LNCAP (cell line): ENCODE measurements around the gene CD3E.

Experiments used
- CTCF ChIP-seq: fragments of 450-650 bp; IDR thresholded peaks from 2 replicates; pipeline ENCODE4 v1.5.1; 2017; ENCODE audit warnings: mild to moderate bottlenecking

CD3E gene

GRCh38 chr11:118306556-118306955 lies 2.0 kb downstream of the CD3E start:
- no peak for TF ChIP-seq CTCF

GRCh38 chr11:118310271-118310670 lies 5.7 kb downstream of the CD3E start:
- no peak for TF ChIP-seq CTCF

- no peak for TF ChIP-seq CTCF
Measured at GRCh38 chr11:118310781-118311485, 6.4 kb downstream of the CD3E start.

- no peak for TF ChIP-seq CTCF
Measured at GRCh38 chr11:118311518-118311917, 7.0 kb downstream of the CD3E start.

GRCh38 chr11:118312328-118312727 lies 7.8 kb downstream of the CD3E start:
- no peak for TF ChIP-seq CTCF

GRCh38 chr11:118313242-118313641 lies 8.7 kb downstream of the CD3E start:
- TF ChIP-seq CTCF: no peak

- no peak for TF ChIP-seq CTCF
Measured at GRCh38 chr11:118314988-118315411, 10.5 kb downstream of the CD3E start.

GRCh38 chr11:118318124-118318523 lies 13.6 kb downstream of the CD3E start:
- TF ChIP-seq CTCF: no peak
